Fibroblast of mammary gland (primary cell): ENCODE results near the gene OPCML.

Experiments used
- DNase-seq: peaks from one replicate; pipeline ENCODE4 v3.0.0-alpha.2; 2010; ENCODE audit warnings: low read depth
- H3K4me3 ChIP-seq: 2 replicates; pipeline ENCODE4 v1.5.1; 2011; ENCODE audit warnings: low read depth, mild to moderate bottlenecking, low read length, moderate library complexity; ENCODE audit not compliant: control insufficient read depth
- TF ChIP-seq, protein P1 (sequence below): conservative IDR thresholded peaks from 2 replicates; pipeline ENCODE4 v1.5.1; 2011; ENCODE audit warnings: low read depth, low read length, inconsistent platforms; ENCODE audit not compliant: control insufficient read depth, insufficient read depth

OPCML gene

DNA sequence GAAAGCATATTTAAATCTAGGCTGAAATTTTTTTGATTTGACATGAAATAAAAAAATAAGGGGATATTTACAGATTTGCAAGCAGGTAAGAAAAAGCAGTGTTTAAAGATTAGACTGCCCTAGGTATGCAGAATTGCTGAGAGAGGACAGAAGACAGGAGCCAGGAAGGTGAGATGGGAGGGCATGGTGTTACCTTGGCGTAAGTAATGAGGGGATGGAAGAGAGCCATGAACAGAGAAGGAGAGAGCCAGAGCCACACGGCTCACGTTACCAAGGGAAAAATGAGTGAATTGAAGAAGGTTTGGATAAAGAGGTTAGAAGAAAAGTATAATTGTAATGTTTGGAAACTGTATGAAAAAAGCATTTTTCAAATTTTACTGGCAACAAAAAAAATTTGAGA, 904.3 kb downstream of the OPCML start:
- DNase-seq = no peak
- TF ChIP-seq, protein P1, sequence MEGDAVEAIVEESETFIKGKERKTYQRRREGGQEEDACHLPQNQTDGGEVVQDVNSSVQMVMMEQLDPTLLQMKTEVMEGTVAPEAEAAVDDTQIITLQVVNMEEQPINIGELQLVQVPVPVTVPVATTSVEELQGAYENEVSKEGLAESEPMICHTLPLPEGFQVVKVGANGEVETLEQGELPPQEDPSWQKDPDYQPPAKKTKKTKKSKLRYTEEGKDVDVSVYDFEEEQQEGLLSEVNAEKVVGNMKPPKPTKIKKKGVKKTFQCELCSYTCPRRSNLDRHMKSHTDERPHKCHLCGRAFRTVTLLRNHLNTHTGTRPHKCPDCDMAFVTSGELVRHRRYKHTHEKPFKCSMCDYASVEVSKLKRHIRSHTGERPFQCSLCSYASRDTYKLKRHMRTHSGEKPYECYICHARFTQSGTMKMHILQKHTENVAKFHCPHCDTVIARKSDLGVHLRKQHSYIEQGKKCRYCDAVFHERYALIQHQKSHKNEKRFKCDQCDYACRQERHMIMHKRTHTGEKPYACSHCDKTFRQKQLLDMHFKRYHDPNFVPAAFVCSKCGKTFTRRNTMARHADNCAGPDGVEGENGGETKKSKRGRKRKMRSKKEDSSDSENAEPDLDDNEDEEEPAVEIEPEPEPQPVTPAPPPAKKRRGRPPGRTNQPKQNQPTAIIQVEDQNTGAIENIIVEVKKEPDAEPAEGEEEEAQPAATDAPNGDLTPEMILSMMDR = no peak
- H3K4me3 ChIP-seq = no peak overlapping the region

DNA sequence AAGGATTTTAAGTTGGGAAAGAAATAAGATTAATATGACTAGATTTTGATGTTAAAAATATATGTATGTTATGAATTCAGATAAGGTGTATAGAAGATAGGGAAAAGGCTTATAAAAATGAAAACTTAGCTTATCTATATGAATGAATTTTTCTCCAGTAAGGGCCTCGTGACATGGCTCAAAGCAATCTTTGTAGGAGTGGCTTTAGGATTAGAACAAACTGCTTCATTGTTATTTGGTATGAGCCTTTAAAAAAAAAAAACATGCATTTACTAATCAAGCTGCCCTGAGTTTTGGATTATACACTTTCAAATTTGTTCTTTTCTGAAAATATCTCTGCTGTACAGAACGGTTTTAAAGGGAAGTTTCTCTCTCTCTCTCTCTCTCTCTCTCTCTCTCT, 905.9 kb downstream of the OPCML start:
- H3K4me3 ChIP-seq = no peak overlapping the region
- TF ChIP-seq, protein P1 = no peak
- DNase-seq = no peak

DNA sequence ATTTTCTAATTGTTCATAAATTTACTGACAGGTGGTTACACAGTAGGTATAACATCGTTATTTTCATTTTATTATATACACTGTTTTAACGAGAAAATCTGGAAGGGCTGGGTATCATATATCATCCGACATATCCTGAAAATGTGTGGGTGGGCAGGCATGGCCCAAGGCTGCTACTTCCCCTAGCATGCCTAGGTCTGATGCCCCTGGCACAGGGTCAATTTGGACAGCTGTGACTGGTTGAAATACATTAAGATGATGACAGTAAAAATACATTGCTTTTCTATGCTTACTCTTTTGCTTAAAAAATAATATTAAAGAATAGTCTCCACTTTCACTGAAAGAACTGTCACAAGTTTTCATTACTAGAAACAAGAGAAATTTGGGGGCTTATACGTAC, 908.8 kb downstream of the OPCML start:
- H3K4me3 ChIP-seq = no peak overlapping the region
- TF ChIP-seq, protein P1 = no peak
- DNase-seq = no peak

DNA sequence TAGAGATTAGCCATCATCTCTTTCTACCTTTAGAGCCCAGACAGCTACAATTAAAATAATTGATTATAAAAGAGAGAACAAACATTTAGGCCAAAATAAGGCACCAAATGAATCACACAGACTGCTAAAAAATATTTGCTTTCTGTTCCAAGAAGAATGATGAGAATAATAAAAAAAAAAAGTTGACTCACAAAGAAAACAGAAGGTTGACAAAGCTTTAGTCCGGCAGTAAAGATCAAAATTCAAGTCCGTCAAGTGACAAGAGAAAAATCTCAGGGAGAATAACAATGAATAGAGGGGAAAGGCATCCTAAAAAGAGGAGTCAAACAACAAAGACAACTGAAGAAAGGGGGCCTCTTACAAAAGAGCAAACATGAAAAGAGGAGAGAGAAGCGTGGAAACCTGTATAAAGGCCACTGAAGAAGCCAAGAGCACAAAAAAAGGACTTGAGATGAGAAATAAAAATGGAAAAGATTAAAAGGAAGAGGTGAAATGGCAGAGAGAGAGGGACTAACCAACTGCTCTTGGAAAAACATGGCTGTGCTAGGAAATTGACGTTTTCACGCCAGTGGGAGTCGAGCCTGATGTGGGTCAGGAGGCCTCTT, 910.2 kb downstream of the OPCML start:
- no peak overlapping the region for H3K4me3 ChIP-seq
- DNase-seq = no peak
- TF ChIP-seq, protein P1 = no peak

DNA sequence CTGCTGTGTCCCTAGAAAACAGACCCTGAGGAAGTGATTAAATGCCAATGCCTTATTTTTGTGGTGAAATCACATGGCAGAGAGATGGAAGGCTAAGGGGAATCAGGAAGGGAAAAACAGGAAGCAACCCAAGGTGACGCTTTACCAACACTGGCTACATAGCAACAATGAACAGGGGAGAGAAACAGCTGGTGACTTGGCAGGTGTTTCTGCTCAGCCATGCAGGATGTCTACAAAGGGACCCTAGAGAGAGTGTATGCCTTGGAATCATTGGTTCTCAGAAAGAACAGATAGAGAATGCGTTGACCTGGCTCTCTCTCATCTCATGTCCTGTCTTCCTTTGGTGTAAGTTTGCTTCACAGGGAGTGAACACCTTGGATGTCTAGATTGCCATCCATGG, 911.9 kb downstream of the OPCML start:
- TF ChIP-seq, protein P1 = no peak
- DNase-seq = no peak
- no peak overlapping the region for H3K4me3 ChIP-seq

DNA sequence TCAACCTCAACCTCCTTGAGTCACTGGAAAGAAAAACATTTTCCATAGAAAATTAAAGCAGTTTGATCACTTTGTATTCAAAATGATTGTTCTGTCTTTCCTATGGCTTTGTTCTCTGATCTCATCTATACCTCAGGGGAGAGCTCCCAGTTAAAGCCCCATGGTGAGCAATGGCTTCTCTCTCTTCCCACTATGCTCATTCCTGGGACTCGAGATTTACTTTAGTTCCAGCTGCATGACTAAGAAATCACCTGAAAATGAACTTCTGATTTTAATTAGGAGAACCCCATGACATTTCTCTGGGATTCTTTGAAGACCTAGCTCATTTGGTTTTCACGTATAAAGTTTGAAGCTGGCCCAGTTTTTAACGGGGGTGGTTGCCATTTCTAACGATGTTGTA, 921.5 kb downstream of the OPCML start:
- no peak for DNase-seq
- TF ChIP-seq, protein P1 = no peak
- no peak overlapping the region for H3K4me3 ChIP-seq

DNA sequence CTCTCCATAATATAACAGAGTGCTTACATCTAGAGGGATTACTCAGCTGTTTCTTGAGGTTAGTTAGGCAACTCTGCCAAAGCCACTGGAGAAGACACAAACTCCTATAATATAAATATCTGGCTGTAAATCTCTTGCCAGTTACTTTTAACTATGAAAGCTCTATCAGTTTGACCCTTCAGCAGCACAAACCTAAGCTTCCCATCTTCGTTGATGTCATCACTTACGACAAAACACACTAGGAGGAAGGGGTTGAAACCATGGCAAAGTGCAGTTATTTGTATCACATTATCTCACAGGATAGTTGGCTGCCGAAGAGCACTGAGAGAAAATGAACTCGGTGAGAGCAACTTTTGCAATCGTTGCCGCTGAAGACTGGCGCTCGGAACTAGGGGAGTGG, 922.1 kb downstream of the OPCML start:
- peak; percentile 3 for DNase-seq
- no peak overlapping the region for H3K4me3 ChIP-seq
- TF ChIP-seq, protein P1 = no peak
